ENCODE data around the gene VOPP1.
A peak's percentile ranks its signal among the peaks of the same experiment; 100 is the strongest.

VOPP1 gene

GRCh38 chr7:55531536-55531935 lies 40.8 kb downstream of the VOPP1 start:
- H3K4me2 ChIP-seq (ENCODE audit: low read depth, low read length) = peak overlapping the region; percentile 74
- peak overlapping the region; percentile 93 for H3K9ac ChIP-seq (ENCODE audit: low read length)
- peaks cover 50% of the 10 kb centered on the region for H3F3A ChIP-seq (ENCODE audit: insufficient read depth, low read length)
- H3K4me1 ChIP-seq (ENCODE audit: low read length) = peaks cover 74% of the 10 kb centered on the region
- H3K79me2 ChIP-seq (ENCODE audit: low read length) = peaks cover 72% of the 10 kb centered on the region
- H3K9me2 ChIP-seq (replicated peaks; ENCODE audit: insufficient read depth, low read length) = no peaks in the 10 kb centered on the region
- H3K27me3 ChIP-seq (replicated peaks; ENCODE audit: insufficient read depth, low read length) = no peaks in the 10 kb centered on the region
- H2AFZ ChIP-seq (ENCODE audit: low read length) = no peak overlapping the region
- TF ChIP-seq CTCF (IDR thresholded peaks at IDR 0.05; ENCODE audit: low read length) = no peak
- no peak for TF ChIP-seq EZH2 (optimal IDR thresholded peaks at IDR 0.05; ENCODE audit: low read depth, low read length)
- TF ChIP-seq EZH2phosphoT487 (IDR thresholded peaks at IDR 0.05; ENCODE audit: low read length) = no peak
- DNase-seq = peak; percentile 6
- H3K4me3 ChIP-seq (ENCODE audit: low read length) = peak overlapping the region; percentile 35
- no peaks in the 10 kb centered on the region for H3K36me3 ChIP-seq (replicated peaks; ENCODE audit: insufficient read depth, low read length)
- no peaks in the 10 kb centered on the region for H4K20me1 ChIP-seq (ENCODE audit: insufficient read depth, low read length)
- H3K27ac ChIP-seq (ENCODE audit: low read length) = peak overlapping the region; percentile 99
- no peaks in the 10 kb centered on the region for H3K9me3 ChIP-seq (replicated peaks; ENCODE audit: insufficient read depth, low read length)

- TF ChIP-seq CTCF (IDR thresholded peaks at IDR 0.05; ENCODE audit: low read length) = no peak
- no peak for TF ChIP-seq EZH2phosphoT487 (IDR thresholded peaks at IDR 0.05; ENCODE audit: low read length)
- TF ChIP-seq EZH2 (optimal IDR thresholded peaks at IDR 0.05; ENCODE audit: low read depth, low read length) = no peak
- Histone ChIP-seq H3K9me3 (replicated peaks; ENCODE audit: insufficient read depth, low read length) (no peaks in the 10 kb centered on the region), H3K27me3 (replicated peaks; ENCODE audit: insufficient read depth, low read length) (no peaks in the 10 kb centered on the region), H3K4me3 (ENCODE audit: low read length) (no peak overlapping the region), H2AFZ (ENCODE audit: low read length) (no peak overlapping the region), H3K4me1 (ENCODE audit: low read length) (peaks cover 63% of the 10 kb centered on the region), H3K9ac (ENCODE audit: low read length) (no peak overlapping the region), H3K27ac (ENCODE audit: low read length) (no peak overlapping the region), H3K79me2 (ENCODE audit: low read length) (peaks cover 97% of the 10 kb centered on the region), H4K20me1 (ENCODE audit: insufficient read depth, low read length) (no peaks in the 10 kb centered on the region), H3K4me2 (ENCODE audit: low read depth, low read length) (no peak overlapping the region), H3K9me2 (replicated peaks; ENCODE audit: insufficient read depth, low read length) (no peaks in the 10 kb centered on the region), H3K36me3 (replicated peaks; ENCODE audit: insufficient read depth, low read length) (no peaks in the 10 kb centered on the region; the same call in none of the 2 replicates), H3F3A (ENCODE audit: insufficient read depth, low read length) (peaks cover 16% of the 10 kb centered on the region)
- no peak for DNase-seq
Measured at GRCh38 chr7:55527307-55527706, 45.0 kb downstream of the VOPP1 start.

- H3K79me2 ChIP-seq (ENCODE audit: low read length) = peaks cover 100% of the 10 kb centered on the region
- H3K9me3 ChIP-seq (replicated peaks; ENCODE audit: insufficient read depth, low read length) = no peaks in the 10 kb centered on the region
- no peaks in the 10 kb centered on the region for H3K9me2 ChIP-seq (replicated peaks; ENCODE audit: insufficient read depth, low read length)
- no peak overlapping the region for H3K4me2 ChIP-seq (ENCODE audit: low read depth, low read length)
- H3K4me1 ChIP-seq (ENCODE audit: low read length) = peaks cover 59% of the 10 kb centered on the region
- H4K20me1 ChIP-seq (ENCODE audit: insufficient read depth, low read length) = no peaks in the 10 kb centered on the region
- no peak overlapping the region for H3K27ac ChIP-seq (ENCODE audit: low read length)
- H3K4me3 ChIP-seq (ENCODE audit: low read length) = no peak overlapping the region
- no peaks in the 10 kb centered on the region for H3K27me3 ChIP-seq (replicated peaks; ENCODE audit: insufficient read depth, low read length)
- no peak for TF ChIP-seq EZH2 (optimal IDR thresholded peaks at IDR 0.05; ENCODE audit: low read depth, low read length)
- no peak for TF ChIP-seq EZH2phosphoT487 (IDR thresholded peaks at IDR 0.05; ENCODE audit: low read length)
- TF ChIP-seq CTCF (IDR thresholded peaks at IDR 0.05; ENCODE audit: low read length) = no peak
- no peak overlapping the region for H3K9ac ChIP-seq (ENCODE audit: low read length)
- no peak overlapping the region for H2AFZ ChIP-seq (ENCODE audit: low read length)
- no peaks in the 10 kb centered on the region; the same call in none of the 2 replicates for H3K36me3 ChIP-seq (replicated peaks; ENCODE audit: insufficient read depth, low read length)
- no peak for DNase-seq
- H3F3A ChIP-seq (ENCODE audit: insufficient read depth, low read length) = peaks cover 11% of the 10 kb centered on the region
Measured at GRCh38 chr7:55526770-55527169, 45.5 kb downstream of the VOPP1 start.
